Measurements from ENCODE around the gene LIPJ.

DNA sequence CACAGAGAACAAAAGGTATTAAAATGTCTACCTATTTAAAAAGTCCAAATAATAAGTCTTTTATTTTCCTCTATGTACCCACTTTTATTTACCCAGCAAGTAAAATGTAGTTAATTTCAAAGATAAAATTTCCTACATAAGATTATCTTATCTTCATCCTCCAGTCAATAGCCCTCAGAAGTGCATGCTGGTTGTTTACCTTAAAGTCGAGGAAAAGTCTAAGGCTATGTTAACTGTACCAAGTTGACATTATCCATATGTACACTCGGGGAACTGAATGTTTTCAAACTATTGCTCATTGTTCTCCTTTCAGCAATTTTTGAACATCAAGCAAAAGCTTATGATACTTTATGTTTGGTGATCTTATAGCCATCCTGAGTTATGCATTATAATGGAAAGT is 53.6 kb downstream of the LIPJ start:
- TF ChIP-seq POLR2A (IDR thresholded peaks at IDR 0.05; ENCODE audit: borderline replicate concordance, extremely low read depth, insufficient read depth, insufficient read length) (no peak), EZH2 (IDR thresholded peaks at IDR 0.05) (no peak), EZH2phosphoT487 (IDR thresholded peaks at IDR 0.05; ENCODE audit: borderline replicate concordance) (no peak), CTCF (IDR thresholded peaks at IDR 0.05 in 2 of 3, conservative IDR thresholded peaks at IDR 0.05 in 1 of 3; ENCODE audit: borderline replicate concordance in 1 of 3, insufficient read depth in 1 of 3, low read depth in 2 of 3, low read length in 2 of 3) (no peak), SP1 (IDR thresholded peaks at IDR 0.05; ENCODE audit: low read depth) (no peak), ELF1 (IDR thresholded peaks at IDR 0.05; ENCODE audit: borderline replicate concordance, low read depth) (no peak), SIN3A (IDR thresholded peaks at IDR 0.05; ENCODE audit: low read depth) (no peak), REST (IDR thresholded peaks at IDR 0.05; ENCODE audit: low read depth) (no peak)
- TF ChIP-seq, protein P1, sequence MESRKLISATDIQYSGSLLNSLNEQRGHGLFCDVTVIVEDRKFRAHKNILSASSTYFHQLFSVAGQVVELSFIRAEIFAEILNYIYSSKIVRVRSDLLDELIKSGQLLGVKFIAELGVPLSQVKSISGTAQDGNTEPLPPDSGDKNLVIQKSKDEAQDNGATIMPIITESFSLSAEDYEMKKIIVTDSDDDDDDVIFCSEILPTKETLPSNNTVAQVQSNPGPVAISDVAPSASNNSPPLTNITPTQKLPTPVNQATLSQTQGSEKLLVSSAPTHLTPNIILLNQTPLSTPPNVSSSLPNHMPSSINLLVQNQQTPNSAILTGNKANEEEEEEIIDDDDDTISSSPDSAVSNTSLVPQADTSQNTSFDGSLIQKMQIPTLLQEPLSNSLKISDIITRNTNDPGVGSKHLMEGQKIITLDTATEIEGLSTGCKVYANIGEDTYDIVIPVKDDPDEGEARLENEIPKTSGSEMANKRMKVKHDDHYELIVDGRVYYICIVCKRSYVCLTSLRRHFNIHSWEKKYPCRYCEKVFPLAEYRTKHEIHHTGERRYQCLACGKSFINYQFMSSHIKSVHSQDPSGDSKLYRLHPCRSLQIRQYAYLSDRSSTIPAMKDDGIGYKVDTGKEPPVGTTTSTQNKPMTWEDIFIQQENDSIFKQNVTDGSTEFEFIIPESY (IDR thresholded peaks at IDR 0.05; ENCODE audit: extremely low read depth, insufficient replicate concordance, low read length): no peak
